Sigmoid colon (tissue), 7 donors: Measurements from ENCODE around the gene DUXB. TPM values are rescaled to one million over a fixed set of nuclear protein-coding genes. Genes with fewer than 3 reads are reported as not detected.

ENCODE experiments used
- DNase-seq: peaks from one replicate; pipeline ENCODE4 v3.0.0-alpha.2; 2019
- H3K27ac ChIP-seq, 4 donors: fragments of 200-600 bp; sonication (generic); one replicate each; pipeline ENCODE4 v1.5.1; 2016 to 2019; ENCODE audit warnings: mild to moderate bottlenecking in 1 of 4
- H3K27me3 ChIP-seq, 3 donors: fragments of 200-600 bp; sonication (generic); one replicate each; pipeline ENCODE4 v1.5.1; 2019; ENCODE audit warnings: mild to moderate bottlenecking in 1 of 3
- H3K36me3 ChIP-seq, 4 donors: fragments of 200-600 bp; sonication (generic); one replicate each; pipeline ENCODE4 v1.5.1; 2016 to 2019
- H3K4me1 ChIP-seq, 4 donors: fragments of 200-600 bp; sonication (generic); one replicate each; pipeline ENCODE4 v1.5.1; 2017 to 2019
- H3K4me3 ChIP-seq, 4 donors: fragments of 200-600 bp; sonication (generic); one replicate each; pipeline ENCODE4 v1.5.1; 2017 to 2019; ENCODE audit warnings: mild to moderate bottlenecking in 2 of 4, moderate library complexity in 1 of 4
- H3K9me3 ChIP-seq, 4 donors: fragments of 200-600 bp in 3 of 4; sonication (generic) in 3 of 4; one replicate each; pipeline versions ENCODE4 v1.5.1 to v1.6.1; 2013 to 2019
- CTCF ChIP-seq, 4 experiments: fragments of 450-650 bp in 3 of 4; fragments of 200-600 bp in 1 of 4; IDR thresholded peaks; one replicate each; pipeline ENCODE4 v1.5.1; 2016 to 2019; ENCODE audit warnings: antibody characterized with exemption in 4 of 4, mild to moderate bottlenecking in 3 of 4, moderate library complexity in 2 of 4
- EP300 ChIP-seq, 4 donors: sonication (generic); formaldehyde crosslinking; IDR thresholded peaks; one replicate each; pipeline ENCODE4 v1.6.1; 2017; ENCODE audit warnings: antibody characterized with exemption in 4 of 4
- POLR2A ChIP-seq, 2 donors: fragments of 450-650 bp; IDR thresholded peaks; one replicate each; pipeline ENCODE4 v1.6.1; 2016; ENCODE audit warnings: antibody characterized with exemption in 2 of 2, mild to moderate bottlenecking in 2 of 2, moderate library complexity in 2 of 2
- POLR2AphosphoS5 ChIP-seq, 4 donors: sonication (generic); formaldehyde crosslinking; IDR thresholded peaks; one replicate each; pipeline ENCODE4 v1.6.1; 2017; ENCODE audit warnings: antibody characterized with exemption in 4 of 4
- WGBS, 2 donors: extraction: QIAGEN DNeasy Blood & Tissue Kit; methylation state at CpG; one replicate each; pipeline ENCODE4 v1.1.7; 2013; 5-methylcytosine and 5-hydroxymethylcytosine counted together
- intact Hi-C: fragments of 100-400 bp; cut with DNase I; formaldehyde crosslinking; loops from one replicate; pipeline ENCODE4 v1.15.1; 2023
- polyA plus RNA-seq, 3 donors: library from polyadenylated mRNA; stranded (reverse); fragments of 200-250 nt; gene quantifications; one replicate each; pipeline ENCODE4 v1.2.3, GENCODE V29; 2013
- total RNA-seq, 4 donors: library from RNA; depleted of rRNA; stranded (reverse); fragments of >200 nt; gene quantifications; one replicate each; pipeline ENCODE4 v1.1.0, GENCODE V29; 2016
- donor health status: healthy with polysubstance abuse.
- donor health status: Bipolar disorder and iron deficiency.
- donor health status: healthy.

Gene DUXB
- total and polyA plus RNA-seq, 7 donors, result not detected

DNA sequence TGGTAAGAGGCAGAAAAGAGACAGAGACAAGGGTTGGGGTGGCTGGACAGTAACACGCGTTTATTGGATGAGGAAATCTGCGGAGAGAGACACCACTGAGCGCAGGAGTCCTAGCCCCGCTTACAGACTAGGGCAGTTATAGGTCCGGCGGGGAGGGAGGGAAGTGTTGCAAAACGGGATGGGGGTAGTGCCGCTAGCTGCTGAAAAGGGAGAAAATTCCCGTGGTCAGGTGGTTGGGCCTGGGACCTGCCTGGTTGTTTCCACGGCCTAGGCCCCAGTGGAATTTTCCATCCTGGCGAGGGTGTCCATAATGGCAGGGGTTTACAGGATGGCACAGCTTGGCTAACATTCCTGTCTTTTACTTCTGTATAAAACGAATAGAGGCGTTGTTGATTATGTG is 19.0 kb downstream of the DUXB start:
- no peak for DNase-seq
- Histone ChIP-seq H3K27me3 (no peaks in the 10 kb centered on the region), H3K4me1 (no peaks in the 10 kb centered on the region), H3K9me3 (no peaks in the 10 kb centered on the region), H3K4me3 (no peak overlapping the region), H3K36me3 (no peaks in the 10 kb centered on the region), H3K27ac (no peak overlapping the region)
- WGBS, 2 donors, result 89 to 92% methylated on average over 14 of the region's 14 CpGs
- intact Hi-C loops, result no loop called here
- no peak for TF ChIP-seq POLR2A (IDR thresholded peaks at IDR 0.05)
- no peak for TF ChIP-seq EP300 (IDR thresholded peaks at IDR 0.05)
- no peak for TF ChIP-seq CTCF (IDR thresholded peaks at IDR 0.05)
- no peak for TF ChIP-seq POLR2AphosphoS5 (IDR thresholded peaks at IDR 0.05)

DNA sequence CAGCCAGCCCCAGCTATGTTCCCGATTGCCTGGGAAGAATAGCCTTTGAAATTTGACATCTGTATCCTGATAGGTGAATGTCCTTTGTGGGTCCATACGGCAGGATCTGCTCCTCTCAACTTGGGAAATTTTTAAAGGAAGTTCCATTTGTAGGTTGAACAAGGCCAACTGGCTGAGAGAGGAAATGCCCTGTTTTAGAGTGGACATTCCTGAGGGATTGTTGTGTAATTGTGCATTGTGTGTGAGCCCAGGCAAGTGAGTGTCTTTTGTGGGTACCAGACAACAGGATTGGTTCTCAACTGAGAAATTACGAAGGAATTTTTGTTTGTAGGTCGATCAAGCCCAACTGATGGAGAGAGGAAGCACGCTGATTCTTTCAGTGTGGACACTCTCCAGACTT is 21.9 kb downstream of the DUXB start:
- no peak for TF ChIP-seq CTCF (IDR thresholded peaks at IDR 0.05)
- Histone ChIP-seq H3K4me1 (no peaks in the 10 kb centered on the region), H3K9me3 (no peaks in the 10 kb centered on the region), H3K4me3 (no peak overlapping the region), H3K36me3 (no peaks in the 10 kb centered on the region), H3K27me3 (no peaks in the 10 kb centered on the region), H3K27ac (no peak overlapping the region)
- 90% methylated on average over 5 of the region's 5 CpGs for WGBS, 2 donors
- DNase-seq, result no peak
- intact Hi-C loops, result no loop called here

GRCh38 chr16:75676909-75677308 is 24.4 kb downstream of the DUXB start, which contains the start of gene CPHXL2:
Gene CPHXL2, minus strand, starts transcription at chr16:75677009. Its CDS starts 10 bp downstream, at chr16:75676999.
- DNase-seq, result no peak
- intact Hi-C loops, result no loop called here
- H3K9me3 ChIP-seq, result no peaks in the 10 kb centered on the region
- no peaks in the 10 kb centered on the region for H3K4me1 ChIP-seq
- no peak within 1 kb of the TSS for H3K4me3 ChIP-seq
- no peaks in the 10 kb centered on the region for H3K36me3 ChIP-seq
- WGBS, 2 donors, result 92 to 96% methylated on average over 4 of the region's 4 CpGs
- H3K27me3 ChIP-seq, result no peaks in the 10 kb centered on the region
- TF ChIP-seq POLR2AphosphoS5 (IDR thresholded peaks at IDR 0.05), result no peak
- TF ChIP-seq POLR2A (IDR thresholded peaks at IDR 0.05), result no peak
- H3K27ac ChIP-seq, result no peak within 1 kb of the TSS

DNA sequence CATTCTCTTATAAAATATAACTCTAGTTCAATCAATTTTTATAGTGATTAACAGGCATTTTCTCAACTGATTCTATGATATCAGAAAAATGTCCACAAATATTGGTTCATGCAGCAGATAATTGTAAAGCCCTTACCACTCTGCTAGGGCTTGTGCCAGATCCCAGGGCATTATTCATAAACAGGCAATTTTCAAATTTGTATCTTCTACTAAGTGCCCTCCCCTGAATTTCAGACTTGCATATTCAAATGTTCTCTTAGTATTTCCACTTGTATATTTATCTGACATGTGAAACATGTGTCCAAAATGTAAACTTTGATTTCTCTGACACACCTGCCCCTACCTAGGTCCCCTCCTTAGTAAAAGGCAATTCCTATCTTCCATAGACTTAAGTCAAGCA is 33.8 kb downstream of the DUXB start:
- TF ChIP-seq POLR2A (IDR thresholded peaks at IDR 0.05), result no peak
- no peak for TF ChIP-seq POLR2AphosphoS5 (IDR thresholded peaks at IDR 0.05)
- TF ChIP-seq EP300 (IDR thresholded peaks at IDR 0.05), result no peak
- TF ChIP-seq CTCF (IDR thresholded peaks at IDR 0.05), result no peak
- DNase-seq, result no peak
- intact Hi-C loops, result no loop called here

GRCh38 chr16:75660726-75661302 is 40.4 kb downstream of the DUXB start:
- no peaks in the 10 kb centered on the region for H3K9me3 ChIP-seq
- no peak overlapping the region for H3K4me3 ChIP-seq
- DNase-seq, result no peak
- H3K27me3 ChIP-seq, result no peaks in the 10 kb centered on the region
- WGBS, 2 donors, result 86 to 88% methylated on average over 4 of the region's 4 CpGs
- peaks cover 13 to 41% (median 16%) of the 10 kb centered on the region in 4 donors for H3K36me3 ChIP-seq
- TF ChIP-seq POLR2A (IDR thresholded peaks at IDR 0.05) (no peak), EP300 (IDR thresholded peaks at IDR 0.05) (no peak), CTCF (IDR thresholded peaks at IDR 0.05) (no peak), POLR2AphosphoS5 (IDR thresholded peaks at IDR 0.05) (no peak)
- intact Hi-C loops, result no loop called here
- no peaks in the 10 kb centered on the region for H3K4me1 ChIP-seq
- no peak overlapping the region for H3K27ac ChIP-seq

More for the DNA sequence above, 33.8 kb downstream of the DUXB start:
- no peaks in the 10 kb centered on the region for H3K36me3 ChIP-seq
- H3K27me3 ChIP-seq, result no peaks in the 10 kb centered on the region
- H3K27ac ChIP-seq, result no peak overlapping the region
- H3K9me3 ChIP-seq, result no peaks in the 10 kb centered on the region
- no peak overlapping the region for H3K4me3 ChIP-seq
- H3K4me1 ChIP-seq, result no peaks in the 10 kb centered on the region
